Muscle layer of colon (tissue), 2 donors: ENCODE results near the gene RAET1G.
"Not testable (repeated sequence)": the region's sequence is repeated elsewhere in the genome, so short reads cannot be mapped to it uniquely, and the experiment has no call there.

Source experiments
- H3K27ac ChIP-seq: one replicate; pipeline ENCODE4 v1.7.0; 2013; ENCODE audit warnings: low read depth, mild to moderate bottlenecking, low read length, moderate library complexity
- H3K27me3 ChIP-seq, 2 donors: one replicate each; pipeline ENCODE4 v1.7.0; 2013; ENCODE audit warnings: low read length in 2 of 2, mild to moderate bottlenecking in 2 of 2; ENCODE audit not compliant: insufficient read depth in 2 of 2, control insufficient read depth in 1 of 2
- H3K36me3 ChIP-seq: one replicate; pipeline ENCODE4 v1.7.0; 2013; ENCODE audit warnings: mild to moderate bottlenecking, low read length; ENCODE audit not compliant: insufficient read depth
- H3K4me1 ChIP-seq: one replicate; pipeline ENCODE4 v1.7.0; 2013; ENCODE audit warnings: mild to moderate bottlenecking, low read length; ENCODE audit not compliant: insufficient read depth
- H3K4me3 ChIP-seq, 2 donors: one replicate each; pipeline ENCODE4 v1.7.0; 2013; ENCODE audit warnings: low read length in 2 of 2, low read depth in 1 of 2, mild to moderate bottlenecking in 1 of 2, moderate library complexity in 1 of 2
- H3K9ac ChIP-seq: one replicate; pipeline ENCODE4 v1.7.0; 2013; ENCODE audit warnings: low read length
- H3K9me3 ChIP-seq: one replicate; pipeline ENCODE4 v1.7.0; 2013; ENCODE audit warnings: mild to moderate bottlenecking, low read length
- donor health status: abdominal sarcoma.
- donor health status: Adenocarcinoma of cecum.

Gene RAET1G

GRCh38 chr6:149939909-149940671, 17.2 kb upstream of the RAET1G start:
- Histone ChIP-seq H3K9ac (no peak overlapping the region), H3K36me3 (no peaks in the 10 kb centered on the region), H3K27me3 (peaks cover 66 to 72% of the 10 kb centered on the region in 2 donors), H3K27ac (no peak overlapping the region), H3K4me1 (peaks cover 13% of the 10 kb centered on the region), H3K4me3 (no peak overlapping the region), H3K9me3 (no peaks in the 10 kb centered on the region)

DNA sequence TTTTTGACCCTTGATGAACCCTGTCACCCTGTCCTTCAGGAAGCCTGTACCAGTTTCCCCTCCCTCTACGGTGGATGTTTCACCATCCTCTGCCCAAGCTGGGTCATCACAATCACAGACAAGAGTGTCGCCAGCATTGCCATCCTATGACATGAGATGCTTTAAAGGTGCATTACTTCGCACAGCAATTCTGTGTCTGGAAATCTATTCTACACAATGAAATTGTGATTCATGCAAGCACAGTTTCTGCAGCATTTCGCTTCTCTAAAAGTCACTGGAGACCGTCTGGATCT, 16.4 kb upstream of the RAET1G start:
- Histone ChIP-seq H3K4me1 (peaks cover 13% of the 10 kb centered on the region), H3K27ac (no peak overlapping the region), H3K9me3 (no peaks in the 10 kb centered on the region), H3K9ac (no peak overlapping the region), H3K4me3 (no peak overlapping the region), H3K27me3 (peaks cover 74 to 80% of the 10 kb centered on the region in 2 donors), H3K36me3 (no peaks in the 10 kb centered on the region)

GRCh38 chr6:149938571-149939355, 15.8 kb upstream of the RAET1G start:
- Histone ChIP-seq H3K27me3 (peaks cover 77 to 80% of the 10 kb centered on the region in 2 donors), H3K4me3 (peak overlapping the region; percentile 44 to 46), H3K9me3 (no peaks in the 10 kb centered on the region), H3K4me1 (peaks cover 13% of the 10 kb centered on the region), H3K36me3 (no peaks in the 10 kb centered on the region), H3K9ac (no peak overlapping the region), H3K27ac (no peak overlapping the region)

DNA sequence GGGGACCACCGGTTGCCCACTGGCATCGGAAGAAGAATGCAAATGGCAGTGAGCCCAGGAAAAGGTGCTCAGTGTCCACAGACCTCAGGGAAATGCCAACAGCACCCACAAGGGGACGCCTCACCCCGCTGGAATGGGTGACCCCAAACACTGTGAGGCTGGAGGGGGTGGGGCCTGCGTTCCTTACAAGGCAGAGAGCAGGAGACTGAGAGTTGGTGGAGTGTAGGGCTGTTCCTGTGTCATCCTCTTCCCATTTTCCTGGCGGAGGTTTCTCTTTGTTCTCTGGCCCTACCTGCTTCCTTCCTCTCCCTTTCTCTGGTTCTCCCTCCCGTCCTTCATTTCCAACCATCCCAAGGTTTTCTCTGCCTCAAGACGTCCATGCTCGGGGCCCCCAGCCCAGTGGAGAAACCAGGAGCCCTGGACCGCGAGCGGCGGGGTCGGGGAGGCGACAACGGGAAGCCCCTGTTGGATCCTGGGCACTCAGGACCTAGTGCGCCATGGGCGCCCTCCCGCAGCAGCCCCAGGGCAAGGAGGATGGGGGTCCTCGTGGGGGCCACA, 15.2 kb upstream of the RAET1G start:
- not testable (repeated sequence) for H3K9me3 ChIP-seq, H3K27ac ChIP-seq, H3K9ac ChIP-seq, H3K36me3 ChIP-seq
- H3K4me1 ChIP-seq, result peaks cover 13% of the 10 kb centered on the region
- peak overlapping the region in 1 of 2 donors; percentile 44 for H3K4me3 ChIP-seq
- peaks cover 83 to 86% of the 10 kb centered on the region in 2 donors for H3K27me3 ChIP-seq

GRCh38 chr6:149936743-149937142, 13.8 kb upstream of the RAET1G start:
- H3K27me3 ChIP-seq, result peaks cover 81 to 83% of the 10 kb centered on the region in 2 donors
- no peak overlapping the region for H3K4me3 ChIP-seq
- H3K4me1 ChIP-seq, result peaks cover 13% of the 10 kb centered on the region

GRCh38 chr6:149935668-149936067, 12.7 kb upstream of the RAET1G start:
- peaks cover 82 to 83% of the 10 kb centered on the region in 2 donors for H3K27me3 ChIP-seq
- no peaks in the 10 kb centered on the region for H3K36me3 ChIP-seq
- H3K9ac ChIP-seq, result no peak overlapping the region

More at GRCh38 chr6:149936743-149937142, 13.8 kb upstream of the RAET1G start:
- Histone ChIP-seq H3K9me3 (no peaks in the 10 kb centered on the region), H3K9ac (no peak overlapping the region), H3K27ac (no peak overlapping the region), H3K36me3 (no peaks in the 10 kb centered on the region)

DNA sequence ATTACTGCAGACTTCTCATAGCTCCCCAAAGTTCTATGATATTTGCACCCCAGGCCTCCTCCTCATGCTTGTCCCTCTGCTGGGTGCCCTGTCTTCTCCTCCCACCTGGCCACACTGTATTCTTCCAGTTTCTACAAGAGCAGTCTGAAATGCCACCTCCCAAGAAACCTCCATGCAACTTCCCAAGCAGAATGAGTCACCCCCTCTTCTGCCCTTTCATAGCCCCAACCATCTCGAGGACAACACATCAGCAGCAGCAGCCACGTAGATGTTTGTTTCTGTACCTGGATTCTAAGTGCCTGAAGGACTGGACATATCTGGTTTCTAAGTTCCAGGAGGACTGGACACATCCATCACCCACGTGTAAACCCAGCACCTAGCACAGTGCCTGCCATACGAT, 12.3 kb upstream of the RAET1G start:
- H3K9me3 ChIP-seq, result no peaks in the 10 kb centered on the region
- peaks cover 13% of the 10 kb centered on the region for H3K4me1 ChIP-seq
- no peaks in the 10 kb centered on the region for H3K36me3 ChIP-seq
- peaks cover 79 to 81% of the 10 kb centered on the region in 2 donors for H3K27me3 ChIP-seq
- no peak overlapping the region for H3K27ac ChIP-seq
- no peak overlapping the region for H3K9ac ChIP-seq
- no peak overlapping the region for H3K4me3 ChIP-seq

More at GRCh38 chr6:149935668-149936067, 12.7 kb upstream of the RAET1G start:
- Histone ChIP-seq H3K27ac (no peak overlapping the region), H3K9me3 (no peaks in the 10 kb centered on the region), H3K4me3 (no peak overlapping the region), H3K4me1 (peaks cover 13% of the 10 kb centered on the region)

- Histone ChIP-seq H3K4me3 (no peak overlapping the region), H3K27me3 (peaks cover 77 to 78% of the 10 kb centered on the region in 2 donors), H3K9me3 (no peaks in the 10 kb centered on the region), H3K9ac (no peak overlapping the region), H3K27ac (no peak overlapping the region), H3K36me3 (no peaks in the 10 kb centered on the region), H3K4me1 (peaks cover 13% of the 10 kb centered on the region)
Observed at GRCh38 chr6:149934249-149935156, 11.6 kb upstream of the RAET1G start.

GRCh38 chr6:149933461-149933860, 10.5 kb upstream of the RAET1G start:
- H3K36me3 ChIP-seq, result no peaks in the 10 kb centered on the region
- H3K4me3 ChIP-seq, result no peak overlapping the region
- H3K9me3 ChIP-seq, result no peaks in the 10 kb centered on the region
- peaks cover 3% of the 10 kb centered on the region for H3K4me1 ChIP-seq
- no peak overlapping the region for H3K9ac ChIP-seq
- H3K27ac ChIP-seq, result no peak overlapping the region
- H3K27me3 ChIP-seq, result peaks cover 72% of the 10 kb centered on the region in 2 donors

DNA sequence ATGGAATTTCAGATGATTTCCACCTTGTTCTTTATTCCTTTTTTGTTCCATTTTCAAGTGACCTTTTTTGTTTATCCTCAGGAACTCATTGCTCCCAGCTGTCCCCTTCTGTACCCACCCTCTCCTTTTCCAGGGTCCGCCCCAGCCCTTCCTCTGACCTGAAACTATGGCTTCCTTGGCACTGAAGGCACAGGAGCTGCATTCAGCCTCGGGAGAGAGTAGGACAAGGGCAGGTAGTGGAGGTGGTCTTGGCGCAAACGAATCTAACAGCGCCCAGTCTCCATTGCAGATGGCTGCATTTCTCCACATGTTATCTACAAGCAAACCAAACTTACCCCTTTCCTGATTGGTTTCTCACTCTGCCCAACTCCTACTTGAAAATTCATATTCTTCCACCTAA, 10.1 kb upstream of the RAET1G start:
- no peak overlapping the region for H3K27ac ChIP-seq

GRCh38 chr6:149931501-149931900, 8.6 kb upstream of the RAET1G start:
- Histone ChIP-seq H3K27ac (no peak overlapping the region), H3K9me3 (no peaks in the 10 kb centered on the region), H3K9ac (no peak overlapping the region), H3K36me3 (no peaks in the 10 kb centered on the region), H3K4me1 (no peaks in the 10 kb centered on the region), H3K27me3 (peaks cover 55% of the 10 kb centered on the region in 2 donors), H3K4me3 (no peak overlapping the region)

More for the DNA sequence above, 10.1 kb upstream of the RAET1G start:
- Histone ChIP-seq H3K9ac (no peak overlapping the region), H3K36me3 (no peaks in the 10 kb centered on the region), H3K9me3 (no peaks in the 10 kb centered on the region), H3K27me3 (peaks cover 68 to 69% of the 10 kb centered on the region in 2 donors), H3K4me1 (no peaks in the 10 kb centered on the region), H3K4me3 (no peak overlapping the region)
